GM06990 (cell line): ENCODE measurements around the gene SEMA5A.

Experiments used
- DNase-seq: peaks from one replicate; pipeline ENCODE4 v3.0.0-alpha.2; 2011; ENCODE audit not compliant: insufficient read length; ENCODE audit errors: extremely low read depth
- H3K27me3 ChIP-seq: replicated peaks from 2 replicates; pipeline ENCODE4 v1.6.0; 2011; ENCODE audit warnings: low read length; ENCODE audit not compliant: control insufficient read depth, insufficient read depth
- H3K36me3 ChIP-seq: 2 replicates; pipeline ENCODE4 v1.5.1; 2011; ENCODE audit warnings: low read length; ENCODE audit not compliant: control insufficient read depth, insufficient read depth
- H3K4me3 ChIP-seq: replicated peaks from 2 replicates; pipeline ENCODE4 v1.5.1; 2011; ENCODE audit warnings: low read depth, mild to moderate bottlenecking, control low read depth, low read length
- CTCF ChIP-seq: IDR thresholded peaks from 2 replicates; pipeline ENCODE4 v1.5.1; 2011; ENCODE audit warnings: low read length, control low read depth, mild to moderate bottlenecking, inconsistent platforms; ENCODE audit not compliant: insufficient read depth, poor library complexity, severe bottlenecking

The SEMA5A gene

DNA sequence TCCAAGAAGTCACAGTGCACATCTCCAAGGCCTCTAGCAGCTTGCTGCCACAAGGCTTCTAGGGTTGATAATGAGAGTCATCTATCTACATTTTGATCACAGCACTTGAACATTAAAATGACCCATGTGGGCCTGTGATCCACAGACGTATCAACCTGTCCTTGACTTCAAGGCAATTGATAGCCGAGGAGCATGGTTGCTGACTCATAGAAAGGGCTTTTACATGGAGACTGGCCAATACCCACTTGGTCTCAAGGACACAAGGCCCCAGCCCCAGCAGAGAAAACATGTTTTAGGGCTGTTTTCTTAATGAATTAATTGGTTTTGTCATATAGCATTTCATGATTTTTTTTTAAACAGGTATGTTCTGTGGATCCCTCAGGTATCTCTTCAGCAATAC is 314.0 kb downstream of the SEMA5A start:
- TF ChIP-seq CTCF: no peak

DNA sequence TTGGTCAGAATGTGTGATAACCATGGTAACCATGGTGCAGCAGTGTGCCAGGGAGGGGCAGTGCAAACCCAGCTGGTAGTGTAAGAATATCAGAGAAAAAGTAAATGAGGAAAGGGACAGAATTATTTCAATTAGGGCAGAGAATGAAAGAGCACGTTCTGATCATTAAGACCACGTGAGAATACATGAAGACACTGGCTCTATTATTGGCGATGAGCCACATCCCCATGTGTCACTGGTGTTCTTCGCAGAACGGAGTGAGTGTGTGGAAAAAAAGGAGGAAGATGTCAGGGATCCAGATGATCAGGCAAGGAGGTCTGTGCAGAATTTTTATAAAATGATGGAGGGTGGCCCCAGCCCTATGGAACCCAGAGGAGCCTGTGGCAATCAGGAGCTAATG is 315.5 kb downstream of the SEMA5A start:
- no peaks in the 10 kb centered on the region for H3K27me3 ChIP-seq
- TF ChIP-seq CTCF: no peak
- no peaks in the 10 kb centered on the region for H3K36me3 ChIP-seq
- no peak overlapping the region for H3K4me3 ChIP-seq
- DNase-seq: no peak

More for the DNA sequence above, 314.0 kb downstream of the SEMA5A start:
- Histone ChIP-seq H3K4me3 (no peak overlapping the region), H3K36me3 (no peaks in the 10 kb centered on the region), H3K27me3 (no peaks in the 10 kb centered on the region)
- no peak for DNase-seq

DNA sequence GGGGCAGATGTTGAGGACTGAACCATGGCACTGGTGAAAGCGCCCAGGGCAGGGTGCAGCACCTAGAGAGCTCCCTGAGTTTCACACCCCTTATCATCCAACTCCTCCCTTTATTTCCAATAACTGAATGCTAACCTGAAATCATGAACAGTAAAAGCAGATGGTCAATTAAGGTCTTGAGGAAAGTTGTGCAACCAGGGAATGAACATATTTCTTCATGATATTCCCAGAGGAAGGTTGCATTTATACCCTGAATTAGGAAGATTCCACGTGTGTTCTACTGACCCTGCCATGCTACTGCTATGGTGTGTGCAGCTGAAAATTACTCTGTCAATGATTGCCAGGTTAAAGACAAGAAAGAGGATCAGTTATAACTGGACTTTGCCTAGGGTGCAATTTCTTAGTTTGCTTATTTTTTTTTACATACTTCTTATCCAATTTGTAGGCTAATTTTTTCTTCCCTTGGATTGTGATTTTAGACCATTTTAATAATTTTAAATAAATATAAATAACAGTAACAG is 319.8 kb downstream of the SEMA5A start:
- Histone ChIP-seq H3K4me3 (no peak overlapping the region), H3K27me3 (no peaks in the 10 kb centered on the region; the same call in 1 of the 2 replicates), H3K36me3 (no peaks in the 10 kb centered on the region)
- no peak for TF ChIP-seq CTCF
- DNase-seq: no peak

GRCh38 chr5:9222054-9222976 is 323.6 kb downstream of the SEMA5A start:
- no peak for DNase-seq
- Histone ChIP-seq H3K27me3 (no peaks in the 10 kb centered on the region; the same call in 1 of the 2 replicates), H3K4me3 (no peak overlapping the region), H3K36me3 (no peaks in the 10 kb centered on the region)
- TF ChIP-seq CTCF: no peak

DNA sequence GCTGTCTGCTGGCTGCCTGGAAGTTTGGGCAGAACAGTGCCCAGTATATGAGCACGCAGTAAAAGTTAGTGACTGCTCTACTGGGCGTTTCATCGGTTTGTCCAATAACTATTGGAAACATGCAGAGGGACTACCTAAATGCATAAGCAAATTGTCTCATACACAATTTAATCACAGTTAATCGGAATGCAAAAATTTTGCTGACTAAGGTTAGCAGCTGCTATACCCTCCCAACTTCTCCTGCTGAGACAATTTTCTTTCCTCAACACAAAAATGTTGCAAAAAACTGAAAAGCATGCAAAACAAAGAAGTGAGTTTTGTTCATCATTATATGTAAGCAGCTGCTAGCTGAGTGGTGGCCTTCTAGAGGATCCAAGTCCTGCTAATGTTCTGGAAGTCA is 327.5 kb downstream of the SEMA5A start:
- Histone ChIP-seq H3K27me3 (no peaks in the 10 kb centered on the region; the same call in 1 of the 2 replicates), H3K36me3 (no peaks in the 10 kb centered on the region), H3K4me3 (no peak overlapping the region)
- no peak for DNase-seq
- no peak for TF ChIP-seq CTCF
